ENCODE data around the gene ALDH2. TPM values are rescaled to one million over a fixed set of nuclear protein-coding genes. Genes with fewer than 3 reads are reported as not detected.

The ALDH2 gene
- total RNA-seq, 3 donors from 2014 or later (not counting 1 experiment from before 2014, with no cell fraction given) = 2.6 to 8.2 (median 3.8) TPM

DNA sequence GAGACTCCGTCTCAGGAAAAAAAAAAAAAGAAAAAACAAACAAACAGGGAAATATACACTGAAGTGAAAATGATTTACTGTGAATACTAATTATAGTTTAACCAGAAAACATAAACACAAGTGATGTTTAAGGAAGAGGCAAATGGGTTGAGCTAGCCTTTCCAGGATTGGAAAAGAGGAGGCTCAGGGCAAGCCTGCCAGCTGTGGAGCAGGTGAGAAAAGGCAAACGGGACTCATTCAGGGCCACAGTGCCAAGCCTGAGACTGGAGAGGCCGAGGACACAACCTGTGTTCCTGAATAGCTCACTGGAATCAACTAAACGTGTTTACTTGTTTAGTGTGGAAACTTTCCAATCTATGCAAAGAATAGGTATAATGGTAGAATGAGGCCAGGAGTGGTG lies 39.6 kb downstream of the ALDH2 start:
- Histone ChIP-seq H3K27ac (ENCODE audit: low read length) (no peak overlapping the region), H3K36me3 (ENCODE audit: control insufficient read depth, insufficient read depth, low read length) (no peaks in the 10 kb centered on the region), H3K4me3 (ENCODE audit: low read length) (no peak overlapping the region), H3K27me3 (ENCODE audit: control insufficient read depth, insufficient read depth, low read length) (no peaks in the 10 kb centered on the region), H3K9me3 (ENCODE audit: control insufficient read depth, insufficient read depth, low read length) (no peaks in the 10 kb centered on the region), H3K4me1 (ENCODE audit: control insufficient read depth, insufficient read depth, low read length) (no peaks in the 10 kb centered on the region)
- Mint-ChIP-seq H3K4me3 (no peak overlapping the region), H3K4me1 (no peaks in the 10 kb centered on the region), H3K27ac (no peak overlapping the region), H3K27me3 (ENCODE audit: low read depth in 2 of 2) (no peaks in the 10 kb centered on the region), H3K9me3 (no peaks in the 10 kb centered on the region), H3K36me3 (no peaks in the 10 kb centered on the region)
- WGBS (ENCODE audit: insufficient coverage) = 86% methylated on average over 3 of the region's 4 CpGs
- ATAC-seq = no peak
- TF ChIP-seq CTCF (IDR thresholded peaks at IDR 0.05) = no peak
- DNase-seq = no peak
- intact Hi-C loops (cut with micrococcal nuclease) = no loop called here

DNA sequence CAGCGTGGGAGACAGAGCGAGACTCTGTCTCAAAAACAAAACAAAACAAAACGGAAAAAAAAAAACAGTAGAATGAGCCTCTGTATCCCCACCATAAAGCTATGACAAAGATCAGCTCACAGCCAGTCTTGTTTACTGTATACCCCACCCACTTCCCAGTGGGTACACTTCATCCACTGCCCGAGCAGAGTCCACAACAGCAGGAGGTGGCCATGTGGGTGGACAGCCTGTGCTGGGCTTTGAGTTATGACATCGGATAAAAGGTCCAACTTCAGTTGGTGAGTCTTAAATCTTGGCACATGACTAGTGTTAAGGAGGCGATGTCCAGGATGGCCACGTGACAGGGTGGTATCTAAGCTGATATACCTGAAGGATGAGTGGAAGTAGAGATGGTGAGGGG lies 40.5 kb downstream of the ALDH2 start:
- intact Hi-C loops (cut with micrococcal nuclease) = no loop called here
- Mint-ChIP-seq H3K9me3 (no peaks in the 10 kb centered on the region), H3K4me3 (no peak overlapping the region), H3K4me1 (no peaks in the 10 kb centered on the region), H3K27ac (no peak overlapping the region), H3K36me3 (no peaks in the 10 kb centered on the region), H3K27me3 (ENCODE audit: low read depth in 2 of 2) (no peaks in the 10 kb centered on the region)
- H3K9me3 ChIP-seq (ENCODE audit: control insufficient read depth, insufficient read depth, low read length) = no peaks in the 10 kb centered on the region
- ATAC-seq = no peak
- H3K4me1 ChIP-seq (ENCODE audit: control insufficient read depth, insufficient read depth, low read length) = no peaks in the 10 kb centered on the region
- 96% methylated on average over 7 of the region's 7 CpGs for WGBS (ENCODE audit: insufficient coverage)
- no peaks in the 10 kb centered on the region for H3K36me3 ChIP-seq (ENCODE audit: control insufficient read depth, insufficient read depth, low read length)
- no peaks in the 10 kb centered on the region for H3K27me3 ChIP-seq (ENCODE audit: control insufficient read depth, insufficient read depth, low read length)
- no peak overlapping the region for H3K4me3 ChIP-seq (ENCODE audit: low read length)
- no peak for TF ChIP-seq CTCF (IDR thresholded peaks at IDR 0.05)
- no peak for DNase-seq
- H3K27ac ChIP-seq (ENCODE audit: low read length) = no peak overlapping the region

- Histone ChIP-seq H3K4me1 (ENCODE audit: control insufficient read depth, insufficient read depth, low read length) (peaks cover 5% of the 10 kb centered on the region), H3K27ac (ENCODE audit: low read length) (no peak overlapping the region), H3K27me3 (ENCODE audit: control insufficient read depth, insufficient read depth, low read length) (no peaks in the 10 kb centered on the region), H3K36me3 (ENCODE audit: control insufficient read depth, insufficient read depth, low read length) (no peaks in the 10 kb centered on the region), H3K4me3 (ENCODE audit: low read length) (no peak overlapping the region), H3K9me3 (ENCODE audit: control insufficient read depth, insufficient read depth, low read length) (no peaks in the 10 kb centered on the region)
- Mint-ChIP-seq H3K36me3 (no peaks in the 10 kb centered on the region), H3K27ac (no peak overlapping the region), H3K27me3 (ENCODE audit: low read depth in 2 of 2) (peaks cover 4 to 10% of the 10 kb centered on the region in 2 donors), H3K4me3 (no peak overlapping the region), H3K4me1 (peaks cover 9 to 11% of the 10 kb centered on the region in 2 donors), H3K9me3 (no peaks in the 10 kb centered on the region)
- intact Hi-C loops (cut with micrococcal nuclease) = loop anchor here (2.0 kb wide), 1 partner anchor 126 kb away; the partner anchor contains the start of gene ACAD10
- ATAC-seq (peak; percentile 86 to 99 (median 97)), DNase-seq (peak; percentile 31 to 87)
- whole genome bisulfite sequencing (ENCODE audit: insufficient coverage) = 22% methylated on average over 13 of the region's 13 CpGs
- peak; percentile 80 for TF ChIP-seq CTCF (IDR thresholded peaks at IDR 0.05)
Measured at GRCh38 chr12:111812881-111813741, 46.4 kb downstream of the ALDH2 start.
